Bronchial epithelial cell (primary cell): ENCODE measurements around the gene INPP4B. TPM values are rescaled to one million over a fixed set of nuclear protein-coding genes. Genes with fewer than 3 reads are reported as not detected.

ENCODE experiments used
- DNase-seq: peaks from one replicate; pipeline ENCODE4 v3.0.0-alpha.2; 2010; ENCODE audit warnings: low read depth
- FAIRE-seq: peaks from 2 replicates; lab custom pipeline; 2011; peaks lifted over from hg19 to GRCh38; lab: Jason Lieb, UNC
- H3K27me3 ChIP-seq: 2 replicates; pipeline ENCODE4 v1.5.1; 2011; ENCODE audit warnings: low read length; ENCODE audit not compliant: control insufficient read depth, insufficient read depth
- H3K36me3 ChIP-seq: 2 replicates; pipeline ENCODE4 v1.5.1; 2011; ENCODE audit warnings: low read length; ENCODE audit not compliant: control insufficient read depth, insufficient read depth
- H3K4me3 ChIP-seq: 2 replicates; pipeline ENCODE4 v1.5.1; 2011; ENCODE audit warnings: mild to moderate bottlenecking, low read depth, low read length, control low read depth
- total RNA-seq: library from RNA; depleted of rRNA; stranded (reverse); fragments of >200 nt; gene quantifications from 2 replicates; pipeline ENCODE4 v1.2.1, GENCODE V29; 2014
- TF ChIP-seq, protein P1 (sequence below): IDR thresholded peaks from 2 replicates; pipeline ENCODE4 v1.5.1; 2011; ENCODE audit warnings: mild to moderate bottlenecking, moderate library complexity, low read length, control low read depth, inconsistent platforms; ENCODE audit not compliant: insufficient read depth, severe bottlenecking

Gene INPP4B
- total RNA-seq, 1 donor from 2014 or later, result 74.8 TPM

GRCh38 chr4:142326181-142326580, 519.9 kb downstream of the INPP4B start:
- TF ChIP-seq, protein P1, sequence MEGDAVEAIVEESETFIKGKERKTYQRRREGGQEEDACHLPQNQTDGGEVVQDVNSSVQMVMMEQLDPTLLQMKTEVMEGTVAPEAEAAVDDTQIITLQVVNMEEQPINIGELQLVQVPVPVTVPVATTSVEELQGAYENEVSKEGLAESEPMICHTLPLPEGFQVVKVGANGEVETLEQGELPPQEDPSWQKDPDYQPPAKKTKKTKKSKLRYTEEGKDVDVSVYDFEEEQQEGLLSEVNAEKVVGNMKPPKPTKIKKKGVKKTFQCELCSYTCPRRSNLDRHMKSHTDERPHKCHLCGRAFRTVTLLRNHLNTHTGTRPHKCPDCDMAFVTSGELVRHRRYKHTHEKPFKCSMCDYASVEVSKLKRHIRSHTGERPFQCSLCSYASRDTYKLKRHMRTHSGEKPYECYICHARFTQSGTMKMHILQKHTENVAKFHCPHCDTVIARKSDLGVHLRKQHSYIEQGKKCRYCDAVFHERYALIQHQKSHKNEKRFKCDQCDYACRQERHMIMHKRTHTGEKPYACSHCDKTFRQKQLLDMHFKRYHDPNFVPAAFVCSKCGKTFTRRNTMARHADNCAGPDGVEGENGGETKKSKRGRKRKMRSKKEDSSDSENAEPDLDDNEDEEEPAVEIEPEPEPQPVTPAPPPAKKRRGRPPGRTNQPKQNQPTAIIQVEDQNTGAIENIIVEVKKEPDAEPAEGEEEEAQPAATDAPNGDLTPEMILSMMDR, result no peak
- DNase-seq (no peak), FAIRE-seq (no peak)
- Histone ChIP-seq H3K4me3 (no peak overlapping the region), H3K36me3 (no peaks in the 10 kb centered on the region), H3K27me3 (no peaks in the 10 kb centered on the region)

DNA sequence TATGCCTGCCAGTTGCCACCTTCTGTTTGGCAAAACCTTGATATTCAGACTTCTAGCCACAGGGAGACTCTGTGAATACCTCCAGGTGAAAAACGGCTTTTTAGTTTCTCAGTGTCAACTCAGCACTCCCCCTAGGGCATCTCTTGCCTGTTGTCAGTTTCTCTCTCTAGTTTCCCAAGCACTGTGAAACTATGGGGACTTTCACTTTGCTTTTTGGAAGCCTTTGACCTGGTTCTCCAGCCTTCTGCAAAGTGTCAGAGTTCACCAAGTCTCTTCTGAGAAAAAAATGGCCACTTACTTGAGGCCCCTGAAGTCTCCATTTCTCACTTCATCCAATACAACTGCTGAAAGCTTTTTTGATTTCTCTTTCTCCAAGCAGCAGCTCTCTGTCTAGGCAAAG, 521.5 kb downstream of the INPP4B start:
- FAIRE-seq, result no peak
- TF ChIP-seq, protein P1, result no peak
- DNase-seq, result no peak
- no peaks in the 10 kb centered on the region for H3K27me3 ChIP-seq
- no peak overlapping the region for H3K4me3 ChIP-seq
- H3K36me3 ChIP-seq, result no peaks in the 10 kb centered on the region

DNA sequence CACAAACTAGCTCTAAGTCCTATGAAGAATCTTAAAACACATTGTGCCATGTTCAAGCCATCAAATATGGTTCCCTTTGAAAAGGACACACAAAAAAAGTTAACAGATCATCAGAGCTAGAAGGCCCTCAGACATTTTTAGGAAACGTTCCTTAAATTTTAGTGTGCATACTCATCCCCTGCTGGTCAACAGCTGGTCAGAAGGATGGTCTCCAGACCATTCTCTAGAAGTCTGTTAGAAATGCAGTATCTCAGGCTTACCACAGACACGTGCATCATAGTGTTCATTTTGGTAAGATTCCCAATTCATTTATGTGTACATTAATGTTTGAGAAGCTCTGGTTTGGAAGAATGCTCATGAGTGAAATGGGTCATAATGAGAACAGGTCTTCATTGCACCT, 523.1 kb downstream of the INPP4B start:
- DNase-seq (no peak), FAIRE-seq (no peak)
- Histone ChIP-seq H3K4me3 (no peak overlapping the region), H3K36me3 (no peaks in the 10 kb centered on the region), H3K27me3 (no peaks in the 10 kb centered on the region)
- TF ChIP-seq, protein P1, result no peak

- Histone ChIP-seq H3K4me3 (no peak overlapping the region), H3K36me3 (peaks cover 2% of the 10 kb centered on the region), H3K27me3 (no peaks in the 10 kb centered on the region)
- FAIRE-seq (no peak), DNase-seq (no peak)
- TF ChIP-seq, protein P1, result no peak
Observed at GRCh38 chr4:142318280-142318679, 527.8 kb downstream of the INPP4B start.

GRCh38 chr4:142316913-142317312, 529.2 kb downstream of the INPP4B start:
- no peaks in the 10 kb centered on the region for H3K27me3 ChIP-seq
- no peak overlapping the region for H3K4me3 ChIP-seq
- TF ChIP-seq, protein P1, result no peak
- FAIRE-seq, result no peak
- peaks cover 2% of the 10 kb centered on the region for H3K36me3 ChIP-seq
- DNase-seq, result no peak

GRCh38 chr4:142316025-142316424, 530.1 kb downstream of the INPP4B start:
- Histone ChIP-seq H3K36me3 (peaks cover 2% of the 10 kb centered on the region), H3K4me3 (no peak overlapping the region), H3K27me3 (no peaks in the 10 kb centered on the region)
- DNase-seq (no peak), FAIRE-seq (no peak)
- TF ChIP-seq, protein P1, result no peak
